Measurements from ENCODE around the gene RUNX2. TPM values are rescaled to one million over a fixed set of nuclear protein-coding genes. Genes with fewer than 3 reads are reported as not detected.

RUNX2 gene
- total and polyA plus RNA-seq, 2 of the 8 experiments (the other 6 are each of a cell fraction or from before 2014, with no cell fraction given), result 0.26 to 1.2 TPM

DNA sequence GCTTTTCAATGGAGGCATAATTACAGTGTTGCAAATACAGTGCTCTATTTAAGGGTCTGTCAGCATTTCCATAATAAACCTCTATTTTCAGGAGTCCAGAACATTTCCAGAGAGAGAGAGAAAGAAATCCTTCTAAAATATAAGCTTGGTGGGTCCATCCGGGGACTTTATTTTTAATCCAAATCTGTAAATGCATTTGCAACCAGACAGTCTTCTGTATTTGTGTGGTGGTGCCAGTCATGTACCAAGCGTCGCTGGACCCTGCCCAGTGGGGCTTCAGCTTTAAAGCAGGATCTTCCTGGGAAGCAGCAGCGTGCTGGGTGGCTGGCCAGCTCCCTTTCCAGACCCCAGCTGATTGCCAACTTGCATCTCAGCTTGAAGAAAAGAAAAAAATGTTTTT lies 306.1 kb downstream of the RUNX2 start (continued):
- TF ChIP-seq YY1 (IDR thresholded peaks at IDR 0.05; ENCODE audit: low read depth, low read length) (no peak), JUND (IDR thresholded peaks at IDR 0.05; ENCODE audit: low read length) (no peak)

All from H1 (cell line).